HCT116 (cell line): Measurements from ENCODE around the gene FAM81A. TPM values are rescaled to one million over a fixed set of nuclear protein-coding genes. Genes with fewer than 3 reads are reported as not detected.

Experiments used
- ATAC-seq: fragments of 200-7000 bp; cut with Tn5 transposase; 2 replicates; pipeline ENCODE4 v1.9.1; 2020; ENCODE audit warnings: mild to moderate bottlenecking, moderate library complexity
- BruUV-seq: library from RNA; stranded (reverse); fragments of 400-500 nt; replicated peaks from 2 replicates; lab custom pipeline; 2021; lab: Mats Ljungman, UMichigan
- CTCF ChIA-PET: fragments of 300-600 bp; sonication (Branson Sonifier 250); formaldehyde crosslinking; loops from one replicate; lab custom pipeline; 2021; ENCODE audit warnings: antibody characterized with exemption; lab: Charles Lee
- POLR2A ChIA-PET: fragments of 300-600, 350-600 bp; sonication (Branson Sonifier 250); formaldehyde crosslinking; loops from one replicate; lab custom pipeline; 2021; ENCODE audit warnings: antibody characterized with exemption; lab: Charles Lee
- RAD21 ChIA-PET, 2 experiments: fragments of 300-600 bp; sonication (Branson Sonifier 250); formaldehyde crosslinking; loops; one replicate each; lab custom pipeline; 2023; ENCODE audit warnings: low total read pairs in 2 of 2; ENCODE audit not compliant: uncharacterized antibody in 2 of 2, unreplicated experiment in 2 of 2, low non-redundant PET in 1 of 2; lab: Charles Lee
- DNase-seq: peaks from one replicate; pipeline ENCODE4 v3.0.0-alpha.2; 2010; ENCODE audit warnings: low read depth, low spot score
- H2AFZ ChIP-seq: fragments of 200-600 bp; shearing (Covaris generic), sonication (generic); 2 replicates; pipeline ENCODE4 v1.6.1; 2017; ENCODE audit warnings: low read depth, mixed run types, mixed read lengths, antibody characterized with exemption, low read length; ENCODE audit not compliant: poor library complexity, severe bottlenecking
- H3K27ac ChIP-seq: 2 replicates; pipeline ENCODE4 v1.5.1; 2012; ENCODE audit warnings: low read depth, low read length
- H3K27me3 ChIP-seq: fragments of 200-600 bp; sonication (generic); 2 replicates; pipeline ENCODE4 v1.6.1; 2016; ENCODE audit warnings: mixed run types, low read length, mixed read lengths; ENCODE audit not compliant: insufficient read depth
- H3K36me3 ChIP-seq, 2 experiments: fragments of 200-500 bp in 1 of 2; fragments of 200-600 bp in 1 of 2; sonication (Bioruptor generic) in 1 of 2; sonication (generic) in 1 of 2; 2 replicates each; pipeline versions ENCODE4 v1.5.1 to v1.6.1; 2014 to 2016; ENCODE audit warnings: low read length in 2 of 2, inconsistent platforms in 1 of 2, mixed read lengths in 1 of 2, mixed run types in 1 of 2; ENCODE audit not compliant: insufficient read depth in 2 of 2, control insufficient read depth in 1 of 2
- H3K4me1 ChIP-seq, 2 experiments: fragments of 200-600 bp in 1 of 2; sonication (generic) in 1 of 2; 2 replicates each; pipeline versions ENCODE4 v1.5.1 to v1.6.1; 2012 to 2017; ENCODE audit warnings: low read length in 2 of 2, inconsistent platforms in 1 of 2, mild to moderate bottlenecking in 1 of 2, mixed read lengths in 1 of 2, mixed run types in 1 of 2, moderate library complexity in 1 of 2; ENCODE audit not compliant: insufficient read depth in 2 of 2, control insufficient read depth in 1 of 2
- H3K4me2 ChIP-seq: fragments of 200-600 bp; sonication (generic); 2 replicates; pipeline ENCODE4 v1.6.1; 2017; ENCODE audit warnings: mixed run types, low read length, mixed read lengths
- H3K4me3 ChIP-seq, 2 experiments: fragments of 200-600 bp in 1 of 2; sonication (generic) in 1 of 2; replicated peaks in 1 of 2; 2 replicates each; pipeline ENCODE4 v1.5.1; 2011 to 2016; ENCODE audit warnings: low read length in 2 of 2, control low read depth in 1 of 2, low read depth in 1 of 2, mild to moderate bottlenecking in 1 of 2, mixed read lengths in 1 of 2, mixed run types in 1 of 2
- H3K79me2 ChIP-seq: fragments of 200-600 bp; sonication (generic); 2 replicates; pipeline ENCODE4 v1.6.1; 2017; ENCODE audit warnings: mild to moderate bottlenecking, mixed run types, low read length, moderate library complexity, mixed read lengths; ENCODE audit not compliant: insufficient read depth
- H3K9ac ChIP-seq: fragments of 200-600 bp; sonication (generic); 2 replicates; pipeline ENCODE4 v1.6.1; 2016; ENCODE audit warnings: low read length, mixed read lengths
- H3K9me2 ChIP-seq: fragments of 200-600 bp; sonication (generic), shearing (Covaris generic); 2 replicates; pipeline ENCODE4 v1.6.1; 2017; ENCODE audit warnings: mixed run types, mild to moderate bottlenecking, moderate library complexity; ENCODE audit not compliant: insufficient read depth
- H3K9me3 ChIP-seq, 2 experiments: fragments of 200-500 bp in 1 of 2; fragments of 200-600 bp in 1 of 2; sonication (Bioruptor generic) in 1 of 2; sonication (generic) in 1 of 2; 2 replicates each; pipeline ENCODE4 v1.6.1; 2014 to 2017; ENCODE audit warnings: low read length in 2 of 2, mixed read lengths in 2 of 2, inconsistent platforms in 1 of 2, low read depth in 1 of 2, mild to moderate bottlenecking in 1 of 2, mixed run types in 1 of 2, moderate library complexity in 1 of 2; ENCODE audit not compliant: control insufficient read depth in 1 of 2, insufficient read depth in 1 of 2
- H4K20me1 ChIP-seq: fragments of 200-600 bp; sonication (generic), shearing (Covaris generic); 2 replicates; pipeline ENCODE4 v1.6.1; 2017; ENCODE audit warnings: mixed run types, mild to moderate bottlenecking, moderate library complexity; ENCODE audit not compliant: insufficient read depth
- ATF3 ChIP-seq: IDR thresholded peaks from 2 replicates; pipeline ENCODE4 v1.6.1; 2012
- CTCF ChIP-seq, 3 experiments: fragments of 200-600 bp in 1 of 3; sonication (generic) in 1 of 3; IDR thresholded peaks in 2 of 3; conservative IDR thresholded peaks in 1 of 3; 2 replicates each; pipeline ENCODE4 v1.5.1; 2012 to 2017; ENCODE audit warnings: low read depth in 2 of 3, low read length in 2 of 3, antibody characterized with exemption in 1 of 3, borderline replicate concordance in 1 of 3, control low read depth in 1 of 3, mild to moderate bottlenecking in 1 of 3, mixed read lengths in 1 of 3, mixed run types in 1 of 3, moderate library complexity in 1 of 3; ENCODE audit not compliant: insufficient read depth in 1 of 3
- EGR1 ChIP-seq: IDR thresholded peaks from 2 replicates; pipeline ENCODE4 v1.6.1; 2012; ENCODE audit warnings: low read depth
- ELF1 ChIP-seq: IDR thresholded peaks from 2 replicates; pipeline ENCODE4 v1.6.1; 2012; ENCODE audit warnings: low read depth, borderline replicate concordance
- EZH2phosphoT487 ChIP-seq: fragments of 200-600 bp; IDR thresholded peaks from 2 replicates; pipeline ENCODE4 v1.6.1; 2018; ENCODE audit warnings: antibody characterized with exemption, borderline replicate concordance
- MAX ChIP-seq: IDR thresholded peaks from 2 replicates; pipeline ENCODE4 v1.6.1; 2012
- RAD21 ChIP-seq: IDR thresholded peaks from 2 replicates; pipeline ENCODE4 v1.6.1; 2012; ENCODE audit warnings: low read depth, mild to moderate bottlenecking
- SP1 ChIP-seq: IDR thresholded peaks from 2 replicates; pipeline ENCODE4 v1.6.1; 2012; ENCODE audit warnings: low read depth
- SRF ChIP-seq: IDR thresholded peaks from 2 replicates; pipeline ENCODE4 v1.6.1; 2012; ENCODE audit warnings: low read depth
- TCF7L2 ChIP-seq: IDR thresholded peaks from 2 replicates; pipeline ENCODE4 v1.7.0; 2011; ENCODE audit warnings: borderline replicate concordance, inconsistent platforms; ENCODE audit not compliant: insufficient read depth, insufficient read length; ENCODE audit errors: extremely low read depth
- ZFX ChIP-seq: fragments of 450-650 bp; IDR thresholded peaks from 2 replicates; pipeline ENCODE4 v1.6.1; 2017
- ZNF274 ChIP-seq: fragments of 200-500 bp; sonication (Bioruptor generic); IDR thresholded peaks from 2 replicates; pipeline ENCODE4 v1.6.1; 2014; ENCODE audit warnings: mild to moderate bottlenecking, low read depth, low read length, inconsistent platforms
- intact Hi-C: fragments of 100-400 bp; cut with micrococcal nuclease; formaldehyde crosslinking; loops from 2 replicates; pipeline ENCODE4 v1.10.0; 2022
- total RNA-seq: library from RNA; stranded (reverse); gene quantifications from one replicate; pipeline ENCODE4 v1.2.1, GENCODE V29; 2021; ENCODE audit not compliant: unreplicated experiment

The FAM81A gene
- total RNA-seq, 1 experiment from 2014 or later: 6.6 TPM

- H3K9me3 ChIP-seq: no peaks in the 10 kb centered on the region
- H3K4me3 ChIP-seq: no peak overlapping the region
- H4K20me1 ChIP-seq: no peaks in the 10 kb centered on the region
- ChIA-PET POLR2A (no interaction called here), RAD21 (interaction anchor here (0.7 to 1.3 kb wide), 5 partner anchors 27 to 340 kb away, joined by 3 to 4 read pairs (median 3); partner anchors contain the start of gene MYO1E (in 1 of the 2))
- no peaks in the 10 kb centered on the region for H3K79me2 ChIP-seq
- no peaks in the 10 kb centered on the region for H3K4me1 ChIP-seq
- H3K4me2 ChIP-seq: no peak overlapping the region
- no peaks in the 10 kb centered on the region for H3K27me3 ChIP-seq
- intact Hi-C loops: loop anchor here (2.0 kb wide), 1 partner anchor 341 kb away; no protein-coding TSS in a partner anchor
- no peak overlapping the region for H2AFZ ChIP-seq
- no peak overlapping the region for H3K27ac ChIP-seq
- no peaks in the 10 kb centered on the region for H3K9me2 ChIP-seq
- no peak overlapping the region for H3K9ac ChIP-seq
- no peaks in the 10 kb centered on the region for H3K36me3 ChIP-seq
- no TSS peak for BruUV-seq
- DNase-seq: peak; percentile 69
- peak; percentile 98 for ATAC-seq
- TF ChIP-seq SRF (peak; percentile 40; the same call in 1 of the 2 replicates), ZNF274 (no peak), EGR1 (no peak), ELF1 (no peak), EZH2phosphoT487 (no peak), ATF3 (no peak), MAX (no peak), SP1 (no peak), ZFX (no peak), RAD21 (peak; percentile 88), CTCF (IDR thresholded peaks at IDR 0.05 in 2 of 3, conservative IDR thresholded peaks at IDR 0.05 in 1 of 3; ENCODE audit: borderline replicate concordance in 1 of 3, insufficient read depth in 1 of 3, low read depth in 2 of 3, low read length in 2 of 3) (peak; percentile 73 to 89 (median 80); a peak in 5 of 6 replicates), TCF7L2 (no peak)
- TF ChIP-seq, all 23 proteins: peak for 3
- CTCF ChIA-PET: interaction anchor here (0.6 to 3.4 kb wide), 16 partner anchors 15 to 1317 kb away, joined by 3 to 33 read pairs (median 4); partner anchors contain the start of gene MYO1E
Observed at GRCh38 chr15:59501597-59501996, 63.6 kb downstream of the FAM81A start.
